CD4-positive, alpha-beta memory T cell (primary cell): ENCODE data around the gene CSNK2A1. TPM values are rescaled to one million over a fixed set of nuclear protein-coding genes. Genes with fewer than 3 reads are reported as not detected.

ENCODE experiments used
- CTCF ChIA-PET: fragments of 350-600 bp; sonication (Branson Sonifier 250); formaldehyde crosslinking; loops from one replicate; lab custom pipeline; 2021; ENCODE audit warnings: inconsistent platforms; ENCODE audit not compliant: partially characterized antibody; lab: Charles Lee
- POLR2A ChIA-PET: fragments of 350-600 bp; sonication (Branson Sonifier 250); formaldehyde crosslinking; loops from one replicate; lab custom pipeline; 2021; ENCODE audit not compliant: partially characterized antibody; lab: Charles Lee
- DNase-seq, 5 donors: peaks; one replicate each; pipeline versions ENCODE4 v3.0.0 to v3.0.0-alpha.2; 2020 to 2022; ENCODE audit warnings: mixed read lengths in 1 of 5
- H3K27ac ChIP-seq: one replicate; pipeline ENCODE4 v1.7.0; 2013; ENCODE audit warnings: low read depth, low read length
- H3K27me3 ChIP-seq: 2 replicates; pipeline ENCODE4 v1.7.0; 2013; ENCODE audit warnings: mild to moderate bottlenecking, low read length, moderate library complexity; ENCODE audit not compliant: insufficient read depth
- H3K36me3 ChIP-seq: 2 replicates; pipeline ENCODE4 v1.7.0; 2013; ENCODE audit warnings: mild to moderate bottlenecking, low read length, moderate library complexity; ENCODE audit not compliant: insufficient read depth
- H3K4me1 ChIP-seq: 2 replicates; pipeline ENCODE4 v1.7.0; 2013; ENCODE audit warnings: mild to moderate bottlenecking, low read length, moderate library complexity; ENCODE audit not compliant: insufficient read depth
- H3K4me3 ChIP-seq, 2 donors: one replicate each; pipeline ENCODE4 v1.7.0; 2013; ENCODE audit warnings: low read length in 2 of 2, mild to moderate bottlenecking in 1 of 2
- H3K9me3 ChIP-seq, 2 donors: one replicate each; pipeline ENCODE4 v1.7.0; 2013; ENCODE audit warnings: low read length in 2 of 2, control low read depth in 1 of 2; ENCODE audit not compliant: control insufficient read depth in 1 of 2
- H3K27ac Mint-ChIP-seq, 7 donors: one replicate each; pipeline ENCODE4 v1.8.0; 2020 to 2021; ENCODE audit warnings: mixed read lengths in 7 of 7, mild to moderate bottlenecking in 6 of 7, inconsistent platforms in 3 of 7, moderate library complexity in 3 of 7
- H3K27me3 Mint-ChIP-seq, 2 donors: one replicate each; pipeline ENCODE4 v1.8.0; 2020 to 2021; ENCODE audit warnings: mixed read lengths in 2 of 2
- H3K36me3 Mint-ChIP-seq, 2 donors: one replicate each; pipeline ENCODE4 v1.8.0; 2020 to 2021; ENCODE audit warnings: mixed read lengths in 2 of 2, inconsistent platforms in 1 of 2, mild to moderate bottlenecking in 1 of 2
- H3K4me1 Mint-ChIP-seq, 4 donors: one replicate each; pipeline ENCODE4 v1.8.0; 2020 to 2021; ENCODE audit warnings: mixed read lengths in 4 of 4, mild to moderate bottlenecking in 1 of 4
- H3K4me3 Mint-ChIP-seq, 8 donors: one replicate each; pipeline ENCODE4 v1.8.0; 2020 to 2021; ENCODE audit warnings: mixed read lengths in 8 of 8, mild to moderate bottlenecking in 7 of 8, moderate library complexity in 6 of 8, inconsistent platforms in 3 of 8
- H3K9me3 Mint-ChIP-seq, 8 donors: one replicate each; pipeline ENCODE4 v1.8.0; 2020 to 2021; ENCODE audit warnings: mixed read lengths in 8 of 8, mild to moderate bottlenecking in 5 of 8, inconsistent platforms in 3 of 8, moderate library complexity in 1 of 8
- intact Hi-C: fragments of 100-400 bp; cut with micrococcal nuclease; formaldehyde crosslinking; loops from one replicate; pipeline ENCODE4 v1.15.1; 2023
- polyA plus RNA-seq, 2 donors: library from polyadenylated mRNA; unstranded; fragments of 300-500 nt; fragmentation: Illumina TruSeq; gene quantifications; one replicate each; pipeline ENCODE4 v1.2.3, GENCODE V29; 2021
- total RNA-seq, 2 experiments: library from RNA; stranded (reverse); gene quantifications; one replicate each; pipeline ENCODE4 v1.2.3, GENCODE V29; 2021

CSNK2A1 gene
- total and polyA plus RNA-seq, 4 experiments from 2014 or later, result 45.2 to 87.8 (median 64.9) TPM

- CTCF ChIA-PET, result interaction anchor here (0.7 kb wide), 1 partner anchor 33 kb away, joined by 4 read pairs; no protein-coding TSS in a partner anchor
- Mint-ChIP-seq H3K9me3 (no peaks in the 10 kb centered on the region), H3K27me3 (no peaks in the 10 kb centered on the region), H3K36me3 (peaks cover 31 to 61% of the 10 kb centered on the region in 2 donors), H3K4me1 (peaks cover 7 to 16% (median 10%) of the 10 kb centered on the region in 4 donors), H3K4me3 (no peak overlapping the region), H3K27ac (no peak overlapping the region)
- intact Hi-C loops, result no loop called here
- Histone ChIP-seq H3K27me3 (no peaks in the 10 kb centered on the region), H3K27ac (no peak overlapping the region), H3K4me1 (peaks cover 6% of the 10 kb centered on the region), H3K9me3 (no peaks in the 10 kb centered on the region), H3K36me3 (peaks cover 23% of the 10 kb centered on the region), H3K4me3 (no peak overlapping the region)
- DNase-seq, result no peak
- POLR2A ChIA-PET, result no interaction called here
These were observed 97.9 kb downstream of the CSNK2A1 start for GRCh38 chr20:445514-446336.

GRCh38 chr20:444862-445426 lies 98.6 kb downstream of the CSNK2A1 start:
- H3K27ac Mint-ChIP-seq, result no peak overlapping the region
- no peak overlapping the region for H3K4me3 ChIP-seq
- H3K27me3 ChIP-seq, result no peaks in the 10 kb centered on the region
- peaks cover 23% of the 10 kb centered on the region for H3K36me3 ChIP-seq
- no peak overlapping the region for H3K4me3 Mint-ChIP-seq
- POLR2A ChIA-PET, result no interaction called here
- peaks cover 4% of the 10 kb centered on the region for H3K4me1 ChIP-seq
- H3K36me3 Mint-ChIP-seq, result peaks cover 35 to 66% of the 10 kb centered on the region in 2 donors
- no peaks in the 10 kb centered on the region for H3K27me3 Mint-ChIP-seq
- DNase-seq, result no peak
- no peak overlapping the region for H3K27ac ChIP-seq
- H3K9me3 Mint-ChIP-seq, result no peaks in the 10 kb centered on the region
- H3K9me3 ChIP-seq, result no peaks in the 10 kb centered on the region
- intact Hi-C loops, result no loop called here
- CTCF ChIA-PET, result interaction anchor here (0.7 to 1.6 kb wide), 2 partner anchors 33 to 34 kb away, joined by 3 to 4 read pairs; no protein-coding TSS in a partner anchor
- peaks cover 9 to 18% (median 13%) of the 10 kb centered on the region in 4 donors for H3K4me1 Mint-ChIP-seq

- H3K27me3 Mint-ChIP-seq, result no peaks in the 10 kb centered on the region
- intact Hi-C loops, result no loop called here
These were observed 99.5 kb downstream of the CSNK2A1 start for GRCh38 chr20:444117-444516.

GRCh38 chr20:443223-443775 lies 100.3 kb downstream of the CSNK2A1 start:
- no peak for DNase-seq
- peaks cover 20% of the 10 kb centered on the region for H3K4me1 ChIP-seq
- H3K27me3 ChIP-seq, result no peaks in the 10 kb centered on the region
- H3K36me3 ChIP-seq, result peaks cover 23% of the 10 kb centered on the region
- CTCF ChIA-PET, result interaction anchor here (1.2 to 1.6 kb wide), 2 partner anchors 35 to 88 kb away, joined by 3 to 5 read pairs; no protein-coding TSS in a partner anchor
- POLR2A ChIA-PET, result no interaction called here
- H3K4me1 Mint-ChIP-seq, result peaks cover 19 to 29% (median 24%) of the 10 kb centered on the region in 4 donors
- no peaks in the 10 kb centered on the region for H3K9me3 ChIP-seq
- no peak overlapping the region for H3K27ac ChIP-seq
- H3K36me3 Mint-ChIP-seq, result peaks cover 36 to 73% of the 10 kb centered on the region in 2 donors
- no peaks in the 10 kb centered on the region for H3K9me3 Mint-ChIP-seq
- H3K27me3 Mint-ChIP-seq, result no peaks in the 10 kb centered on the region
- no peak overlapping the region for H3K4me3 Mint-ChIP-seq
- intact Hi-C loops, result no loop called here
- H3K4me3 ChIP-seq, result no peak overlapping the region
- H3K27ac Mint-ChIP-seq, result peak overlapping the region in 1 of 7 donors; percentile 60

More at GRCh38 chr20:444117-444516, 99.5 kb downstream of the CSNK2A1 start:
- H3K4me1 ChIP-seq, result peaks cover 12% of the 10 kb centered on the region
- ChIA-PET POLR2A (no interaction called here), CTCF (interaction anchor here (1.6 kb wide), 1 partner anchor 34 kb away, joined by 3 read pairs; no protein-coding TSS in a partner anchor)
- DNase-seq, result no peak
- H3K27ac ChIP-seq, result no peak overlapping the region
- H3K36me3 ChIP-seq, result peaks cover 23% of the 10 kb centered on the region
- Mint-ChIP-seq H3K27ac (no peak overlapping the region), H3K9me3 (no peaks in the 10 kb centered on the region), H3K36me3 (peaks cover 36 to 68% of the 10 kb centered on the region in 2 donors), H3K4me3 (no peak overlapping the region), H3K4me1 (peaks cover 12 to 20% (median 16%) of the 10 kb centered on the region in 4 donors)
- H3K4me3 ChIP-seq, result no peak overlapping the region
- no peaks in the 10 kb centered on the region for H3K27me3 ChIP-seq
- no peaks in the 10 kb centered on the region for H3K9me3 ChIP-seq

GRCh38 chr20:440636-441035 lies 103.0 kb downstream of the CSNK2A1 start:
- CTCF ChIA-PET, result interaction anchor here (0.6 kb wide), 1 partner anchor 11 kb away, joined by 3 read pairs; no protein-coding TSS in a partner anchor
- peaks cover 32 to 51% (median 41%) of the 10 kb centered on the region in 4 donors for H3K4me1 Mint-ChIP-seq
- H3K36me3 Mint-ChIP-seq, result peaks cover 40 to 65% of the 10 kb centered on the region in 2 donors

GRCh38 chr20:440148-440547 lies 103.4 kb downstream of the CSNK2A1 start:
- Mint-ChIP-seq H3K36me3 (peaks cover 43 to 65% of the 10 kb centered on the region in 2 donors), H3K9me3 (no peaks in the 10 kb centered on the region), H3K27ac (peak overlapping the region in 3 of 7 donors; percentile 15 to 54 (median 15)), H3K4me3 (peak overlapping the region in 2 of 8 donors; percentile 51 to 82), H3K27me3 (no peaks in the 10 kb centered on the region), H3K4me1 (peaks cover 34 to 56% (median 44%) of the 10 kb centered on the region in 4 donors)
- H3K9me3 ChIP-seq, result no peaks in the 10 kb centered on the region
- H3K27ac ChIP-seq, result no peak overlapping the region
- ChIA-PET POLR2A (no interaction called here), CTCF (interaction anchor here (0.6 kb wide), 1 partner anchor 11 kb away, joined by 3 read pairs; no protein-coding TSS in a partner anchor)
- peaks cover 39% of the 10 kb centered on the region for H3K4me1 ChIP-seq
- H3K27me3 ChIP-seq, result no peaks in the 10 kb centered on the region
- intact Hi-C loops, result no loop called here
- no peak for DNase-seq
- peaks cover 30% of the 10 kb centered on the region for H3K36me3 ChIP-seq
- H3K4me3 ChIP-seq, result no peak overlapping the region

More at GRCh38 chr20:440636-441035, 103.0 kb downstream of the CSNK2A1 start:
- Mint-ChIP-seq H3K27me3 (no peaks in the 10 kb centered on the region), H3K4me3 (no peak overlapping the region), H3K9me3 (no peaks in the 10 kb centered on the region), H3K27ac (no peak overlapping the region)
- DNase-seq, result no peak
- H3K4me1 ChIP-seq, result peaks cover 38% of the 10 kb centered on the region
- H3K27ac ChIP-seq, result no peak overlapping the region
- H3K4me3 ChIP-seq, result no peak overlapping the region
- POLR2A ChIA-PET, result no interaction called here
- peaks cover 32% of the 10 kb centered on the region for H3K36me3 ChIP-seq
- no peaks in the 10 kb centered on the region for H3K9me3 ChIP-seq
- intact Hi-C loops, result no loop called here
- no peaks in the 10 kb centered on the region for H3K27me3 ChIP-seq
